Kidney capillary endothelial cell (primary cell): Measurements from ENCODE around the gene SARM1.
"Not testable (repeated sequence)": the region's sequence is repeated elsewhere in the genome, so short reads cannot be mapped to it uniquely, and the experiment has no call there.

ENCODE experiments used
- DNase-seq: peaks from one replicate; pipeline ENCODE4 v3.0.0-alpha.2; 2018; ENCODE audit warnings: low spot score

The SARM1 gene

DNA sequence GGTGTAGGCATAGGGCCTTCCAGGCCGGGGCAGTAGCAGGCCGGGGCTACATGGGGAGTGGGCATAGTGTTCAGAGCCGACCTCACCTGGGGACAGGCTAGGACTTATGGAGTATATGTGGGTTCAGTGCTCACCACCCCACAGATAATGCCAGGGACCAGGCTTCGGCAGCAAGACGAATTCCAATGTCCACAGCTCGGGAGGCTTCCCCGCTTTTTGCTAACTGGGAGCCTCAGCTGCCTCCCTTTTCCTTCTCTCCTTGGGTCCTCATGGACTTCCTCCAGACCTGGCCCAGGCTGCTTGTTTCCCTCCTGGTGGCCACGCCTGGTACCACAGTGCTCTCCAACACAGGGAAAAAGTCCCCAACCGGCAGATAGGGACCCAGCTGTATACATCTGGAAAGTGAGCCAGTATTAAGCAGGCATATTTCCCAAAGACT is 54.6 kb downstream of the SARM1 start:
- DNase-seq = no peak

DNA sequence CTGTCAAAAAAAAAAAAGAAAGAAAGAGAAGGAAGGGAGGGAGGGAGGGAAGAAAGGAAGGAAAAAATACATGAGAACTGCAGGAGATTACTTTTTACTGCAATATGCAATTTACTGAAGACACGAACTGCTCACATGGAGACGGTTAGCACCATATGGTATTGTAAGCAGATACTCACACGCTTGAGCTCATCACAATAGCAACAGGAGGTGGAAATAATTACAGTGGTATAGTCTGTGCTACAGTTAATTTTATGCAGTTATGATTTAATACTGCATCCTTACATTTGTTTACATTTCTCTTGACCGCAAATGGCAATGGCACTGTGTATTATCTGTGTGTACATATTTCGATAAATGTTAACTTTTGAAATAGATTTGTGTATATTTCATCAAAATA is 55.9 kb downstream of the SARM1 start:
- no peak for DNase-seq

DNA sequence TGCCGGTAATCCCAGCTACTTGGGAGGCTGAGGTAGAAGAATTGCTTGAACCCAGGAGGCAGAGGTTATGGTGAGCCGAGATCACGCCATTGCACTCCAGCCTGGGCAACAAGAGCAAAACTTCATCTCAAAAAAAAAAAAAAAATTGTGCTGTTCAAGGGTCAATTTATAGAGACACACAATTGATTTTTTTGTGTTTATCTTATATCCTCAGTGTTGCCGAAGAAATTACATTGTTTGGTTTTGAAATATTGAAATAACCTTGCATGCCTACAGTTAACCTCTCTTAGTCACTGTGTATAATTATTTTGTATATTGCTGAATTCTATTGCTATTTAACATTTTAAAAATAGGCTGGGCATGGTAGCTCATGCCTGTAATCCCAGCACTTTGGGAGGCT is 56.5 kb downstream of the SARM1 start:
- not testable (repeated sequence) for DNase-seq

DNA sequence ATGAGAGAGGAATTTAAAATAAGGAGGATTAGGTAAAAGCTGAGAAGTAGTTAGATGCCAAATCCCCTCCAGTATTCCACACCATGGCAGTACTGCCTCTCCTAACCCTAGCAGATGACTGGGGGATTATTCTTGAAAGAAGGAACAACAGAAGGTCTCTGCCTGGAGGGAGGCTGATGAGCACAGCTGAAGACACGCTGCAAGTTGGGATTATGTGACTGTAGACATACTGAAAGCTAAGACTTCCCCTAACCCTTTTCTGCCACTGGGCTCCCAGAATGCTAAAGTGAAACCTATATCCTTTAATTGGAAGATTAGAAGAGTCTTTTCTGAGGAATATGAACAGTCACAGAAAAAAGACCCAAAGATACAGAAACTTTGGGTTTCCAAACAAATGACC is 62.2 kb downstream of the SARM1 start:
- no peak for DNase-seq

DNA sequence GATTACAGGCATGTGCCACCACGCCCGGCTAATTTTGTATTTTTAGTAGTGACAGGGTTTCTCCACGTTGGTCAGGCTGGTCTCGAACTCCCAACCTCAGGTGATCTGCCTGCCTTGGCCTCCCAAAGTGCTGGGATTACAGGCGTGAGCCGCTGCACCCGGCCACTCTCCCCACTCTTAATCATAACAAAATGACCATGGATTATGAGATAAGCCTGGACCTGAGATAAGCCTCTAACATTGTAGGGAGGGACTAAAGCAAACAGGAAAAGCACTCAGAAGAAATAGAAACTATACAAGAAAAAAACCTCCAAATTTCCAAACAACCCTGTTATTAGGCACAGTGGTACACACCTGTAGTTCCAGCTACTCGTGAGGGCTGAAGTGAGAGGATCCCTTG is 62.8 kb downstream of the SARM1 start:
- not testable (repeated sequence) for DNase-seq

DNA sequence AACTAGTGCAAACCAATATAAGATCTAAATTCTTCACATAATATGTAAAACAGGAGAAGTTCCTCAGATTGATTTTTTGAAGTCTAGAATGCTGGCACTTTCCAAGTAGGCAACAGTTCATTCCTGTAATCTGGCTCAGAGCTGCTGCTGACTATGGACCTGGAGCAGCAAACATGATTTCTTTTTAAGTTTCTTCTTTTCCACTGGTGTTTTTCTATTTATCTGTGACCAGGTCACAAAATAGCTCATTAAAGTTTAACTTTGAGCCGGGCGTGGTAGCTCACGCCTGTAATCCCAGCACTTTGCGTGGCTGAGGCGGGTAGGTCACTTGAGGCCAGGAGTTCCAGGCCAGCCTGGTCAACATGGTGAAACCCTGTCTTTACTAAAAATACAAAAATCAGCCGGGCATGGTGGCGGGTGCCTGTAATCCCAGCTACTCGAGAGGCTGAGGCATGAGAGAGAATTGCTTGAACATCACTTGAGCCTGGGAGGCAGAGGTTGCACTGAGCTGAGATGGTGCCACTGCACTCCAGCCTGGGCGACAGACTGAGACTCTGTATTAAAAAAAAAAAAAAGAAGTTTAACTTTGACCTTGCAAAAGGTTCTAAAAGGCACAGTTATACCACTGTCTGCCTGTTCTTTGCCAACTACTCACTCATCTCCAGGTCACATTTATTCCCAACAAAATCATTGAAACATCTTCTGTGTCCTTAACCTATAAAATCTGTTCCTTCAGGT is 72.6 kb downstream of the SARM1 start:
- DNase-seq = no peak

DNA sequence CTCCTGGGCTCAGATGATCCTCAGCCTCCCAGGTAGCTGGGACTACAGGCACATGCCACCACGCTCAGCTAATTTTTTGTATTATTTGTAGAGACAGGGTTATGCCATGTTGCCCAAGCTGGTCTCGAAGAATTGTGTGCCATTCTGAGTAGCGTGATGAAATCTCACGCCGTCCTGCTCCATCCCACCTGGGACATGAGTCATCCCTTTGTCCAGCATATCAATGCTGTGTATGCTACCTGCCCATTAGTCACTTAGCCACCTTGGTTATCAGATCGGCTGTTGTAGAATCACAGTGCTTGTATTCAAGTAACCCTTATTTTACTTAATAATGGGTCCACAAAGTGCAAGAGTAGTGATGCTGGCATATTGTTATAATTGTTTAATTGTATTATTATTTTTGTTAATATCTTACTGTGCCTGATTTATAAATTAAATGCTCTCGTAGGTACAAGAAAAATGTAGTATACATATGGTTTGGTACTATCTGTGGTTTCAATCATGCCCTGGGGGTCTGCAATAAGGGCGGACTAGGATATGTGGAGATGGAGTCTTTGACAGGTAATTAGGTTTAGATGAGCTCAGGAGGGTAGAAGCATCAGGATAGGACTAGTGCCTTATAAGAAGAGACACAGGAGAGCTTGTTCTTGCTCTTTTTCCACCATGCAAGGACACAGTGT is 75.4 kb downstream of the SARM1 start:
- DNase-seq = no peak

DNA sequence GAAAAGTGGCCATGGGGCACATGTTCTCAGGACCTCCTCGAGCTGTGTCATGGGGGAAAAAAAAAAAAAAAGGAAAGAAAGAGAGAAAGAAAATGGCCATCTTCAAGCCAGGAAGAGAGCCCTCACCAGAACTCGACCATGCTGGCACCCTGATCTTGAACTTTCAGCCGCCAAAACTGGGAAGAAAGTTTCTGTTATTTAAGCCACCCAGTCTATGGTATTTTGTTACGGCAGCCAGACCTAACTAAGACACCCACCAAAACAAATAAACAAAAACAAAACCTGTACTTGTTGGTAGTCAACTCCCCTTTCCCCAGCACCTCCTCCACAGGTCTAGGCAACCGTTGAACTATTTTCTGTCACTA is 75.9 kb downstream of the SARM1 start:
- DNase-seq = no peak

DNA sequence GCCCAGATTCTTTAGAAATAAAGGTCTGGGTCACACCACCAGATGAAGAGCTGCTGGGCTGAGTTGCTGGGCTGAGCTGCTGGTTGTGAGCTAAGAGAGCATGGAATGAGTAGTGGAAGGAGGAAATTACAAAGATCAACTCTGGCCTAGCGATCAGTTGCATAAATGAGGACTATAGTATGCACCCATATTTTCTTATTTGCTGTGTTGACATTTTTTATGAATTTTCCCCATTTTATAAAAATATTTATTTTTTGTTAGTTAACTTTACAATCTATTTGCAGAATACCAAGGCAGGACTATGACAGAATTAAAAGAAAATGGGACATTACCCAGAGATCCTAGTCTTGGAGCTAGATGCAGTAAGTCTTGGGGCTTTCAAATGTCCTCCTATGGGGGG is 78.4 kb downstream of the SARM1 start:
- DNase-seq = no peak
